ENCODE results near the gene CLUH.
A peak's percentile ranks its signal among the peaks of the same experiment; 100 is the strongest.

The CLUH gene

GRCh38 chr17:2749058-2749783, 37.7 kb upstream of the CLUH start, which contains the start of gene CCDC92B:
TSS of gene CCDC92B (minus strand) at chr17:2749652. CDS start at chr17:2735145, 14,507 bp downstream.
- peaks cover 0 to 2% (median 0%) of the 10 kb centered on the region in 4 experiments for H3K4me1 ChIP-seq (ENCODE audit: control extremely low read depth in 1 of 4, control insufficient read depth in 4 of 4, insufficient read depth in 4 of 4, low read length in 3 of 4)
- no peak within 1 kb of the TSS for H3K27ac ChIP-seq (ENCODE audit: insufficient read depth in 1 of 2, low read depth in 1 of 2, low read length in 2 of 2, poor library complexity in 1 of 2, severe bottlenecking in 2 of 2)
- no peaks in the 10 kb centered on the region for H3K36me3 ChIP-seq (ENCODE audit: control insufficient read depth in 4 of 4, insufficient read depth in 4 of 4, low read length in 3 of 4)
- peak within 1 kb of the TSS in 1 of 7 experiments; percentile 38 for H3K4me3 ChIP-seq (ENCODE audit: control insufficient read depth in 1 of 7, extremely low read depth in 1 of 7, insufficient read depth in 4 of 7, low read depth in 2 of 7, low read length in 6 of 7)
- no peak for DNase-seq
- CTCF ChIA-PET, result no interaction called here
- H3K9me3 ChIP-seq (ENCODE audit: control extremely low read depth in 1 of 5, control insufficient read depth in 4 of 5, insufficient read depth in 2 of 5, low read depth in 1 of 5, low read length in 4 of 5), result peaks cover 0 to 3% (median 0%) of the 10 kb centered on the region in 5 experiments
- 3% methylated on average over 42 of the region's 76 CpGs for WGBS (ENCODE audit: insufficient coverage)
- POLR2A ChIA-PET, result no interaction called here
- peaks cover 2 to 75% (median 30%) of the 10 kb centered on the region in 5 experiments for H3K27me3 ChIP-seq (replicated peaks in 2 of 5; ENCODE audit: control insufficient read depth in 4 of 5, insufficient read depth in 5 of 5, low read length in 4 of 5)

GRCh38 chr17:2745317-2746037, 33.9 kb upstream of the CLUH start:
- H3K4me3 ChIP-seq (ENCODE audit: control insufficient read depth in 1 of 7, extremely low read depth in 1 of 7, insufficient read depth in 4 of 7, low read depth in 2 of 7, low read length in 6 of 7), result no peak overlapping the region
- 70% methylated on average over 8 of the region's 11 CpGs for WGBS (ENCODE audit: insufficient coverage)
- CTCF ChIA-PET, result no interaction called here
- no peaks in the 10 kb centered on the region for H3K36me3 ChIP-seq (ENCODE audit: control insufficient read depth in 4 of 4, insufficient read depth in 4 of 4, low read length in 3 of 4)
- peaks cover 0 to 2% (median 0%) of the 10 kb centered on the region in 4 experiments for H3K4me1 ChIP-seq (ENCODE audit: control extremely low read depth in 1 of 4, control insufficient read depth in 4 of 4, insufficient read depth in 4 of 4, low read length in 3 of 4)
- peaks cover 0 to 3% (median 0%) of the 10 kb centered on the region in 5 experiments for H3K9me3 ChIP-seq (ENCODE audit: control extremely low read depth in 1 of 5, control insufficient read depth in 4 of 5, insufficient read depth in 2 of 5, low read depth in 1 of 5, low read length in 4 of 5)
- H3K27me3 ChIP-seq (replicated peaks in 2 of 5; ENCODE audit: control insufficient read depth in 4 of 5, insufficient read depth in 5 of 5, low read length in 4 of 5), result peaks cover 2 to 69% (median 27%) of the 10 kb centered on the region in 5 experiments
- no peak for DNase-seq
- POLR2A ChIA-PET, result no interaction called here
- no peak overlapping the region for H3K27ac ChIP-seq (ENCODE audit: insufficient read depth in 1 of 2, low read depth in 1 of 2, low read length in 2 of 2, poor library complexity in 1 of 2, severe bottlenecking in 2 of 2)

- peaks cover 0 to 13% (median 3%) of the 10 kb centered on the region in 5 experiments for H3K27me3 ChIP-seq (replicated peaks in 2 of 5; ENCODE audit: control insufficient read depth in 4 of 5, insufficient read depth in 5 of 5, low read length in 4 of 5)
- no peak overlapping the region for H3K27ac ChIP-seq (ENCODE audit: insufficient read depth in 1 of 2, low read depth in 1 of 2, low read length in 2 of 2, poor library complexity in 1 of 2, severe bottlenecking in 2 of 2)
- 93% methylated on average over 9 of the region's 15 CpGs for WGBS (ENCODE audit: insufficient coverage)
- H3K4me1 ChIP-seq (ENCODE audit: control extremely low read depth in 1 of 4, control insufficient read depth in 4 of 4, insufficient read depth in 4 of 4, low read length in 3 of 4), result no peaks in the 10 kb centered on the region
- no peak overlapping the region for H3K4me3 ChIP-seq (ENCODE audit: control insufficient read depth in 1 of 7, extremely low read depth in 1 of 7, insufficient read depth in 4 of 7, low read depth in 2 of 7, low read length in 6 of 7)
- no peaks in the 10 kb centered on the region for H3K36me3 ChIP-seq (ENCODE audit: control insufficient read depth in 4 of 4, insufficient read depth in 4 of 4, low read length in 3 of 4)
- ChIA-PET POLR2A (no interaction called here), CTCF (no interaction called here)
- H3K9me3 ChIP-seq (ENCODE audit: control extremely low read depth in 1 of 5, control insufficient read depth in 4 of 5, insufficient read depth in 2 of 5, low read depth in 1 of 5, low read length in 4 of 5), result no peaks in the 10 kb centered on the region
- DNase-seq, result no peak
These were observed 26.1 kb upstream of the CLUH start for GRCh38 chr17:2737693-2738092.

GRCh38 chr17:2736956-2737355, 25.4 kb upstream of the CLUH start:
- 93% methylated on average over 3 of the region's 3 CpGs for WGBS (ENCODE audit: insufficient coverage)
- H3K36me3 ChIP-seq (ENCODE audit: control insufficient read depth in 4 of 4, insufficient read depth in 4 of 4, low read length in 3 of 4), result no peaks in the 10 kb centered on the region
- H3K4me1 ChIP-seq (ENCODE audit: control extremely low read depth in 1 of 4, control insufficient read depth in 4 of 4, insufficient read depth in 4 of 4, low read length in 3 of 4), result no peaks in the 10 kb centered on the region
- H3K27me3 ChIP-seq (replicated peaks in 2 of 5; ENCODE audit: control insufficient read depth in 4 of 5, insufficient read depth in 5 of 5, low read length in 4 of 5), result peaks cover 0 to 6% (median 2%) of the 10 kb centered on the region in 5 experiments
- ChIA-PET POLR2A (no interaction called here), CTCF (no interaction called here)
- H3K9me3 ChIP-seq (ENCODE audit: control extremely low read depth in 1 of 5, control insufficient read depth in 4 of 5, insufficient read depth in 2 of 5, low read depth in 1 of 5, low read length in 4 of 5), result no peaks in the 10 kb centered on the region
- H3K4me3 ChIP-seq (ENCODE audit: control insufficient read depth in 1 of 7, extremely low read depth in 1 of 7, insufficient read depth in 4 of 7, low read depth in 2 of 7, low read length in 6 of 7), result no peak overlapping the region
- H3K27ac ChIP-seq (ENCODE audit: insufficient read depth in 1 of 2, low read depth in 1 of 2, low read length in 2 of 2, poor library complexity in 1 of 2, severe bottlenecking in 2 of 2), result no peak overlapping the region
- no peak for DNase-seq

GRCh38 chr17:2735896-2736295, 24.3 kb upstream of the CLUH start:
- H3K27me3 ChIP-seq (replicated peaks in 2 of 5; ENCODE audit: control insufficient read depth in 4 of 5, insufficient read depth in 5 of 5, low read length in 4 of 5), result peaks cover 0 to 5% (median 3%) of the 10 kb centered on the region in 5 experiments
- no peaks in the 10 kb centered on the region for H3K9me3 ChIP-seq (ENCODE audit: control extremely low read depth in 1 of 5, control insufficient read depth in 4 of 5, insufficient read depth in 2 of 5, low read depth in 1 of 5, low read length in 4 of 5)
- WGBS (ENCODE audit: insufficient coverage), result 100% methylated on average over 5 of the region's 5 CpGs
- CTCF ChIA-PET, result interaction anchor here (0.6 kb wide), 1 partner anchor 50 kb away, joined by 4 read pairs; no protein-coding TSS in a partner anchor
- no peak for DNase-seq
- no peaks in the 10 kb centered on the region for H3K4me1 ChIP-seq (ENCODE audit: control extremely low read depth in 1 of 4, control insufficient read depth in 4 of 4, insufficient read depth in 4 of 4, low read length in 3 of 4)
- H3K36me3 ChIP-seq (ENCODE audit: control insufficient read depth in 4 of 4, insufficient read depth in 4 of 4, low read length in 3 of 4), result no peaks in the 10 kb centered on the region
- no peak overlapping the region for H3K27ac ChIP-seq (ENCODE audit: insufficient read depth in 1 of 2, low read depth in 1 of 2, low read length in 2 of 2, poor library complexity in 1 of 2, severe bottlenecking in 2 of 2)
- H3K4me3 ChIP-seq (ENCODE audit: control insufficient read depth in 1 of 7, extremely low read depth in 1 of 7, insufficient read depth in 4 of 7, low read depth in 2 of 7, low read length in 6 of 7), result no peak overlapping the region
- POLR2A ChIA-PET, result no interaction called here

GRCh38 chr17:2734939-2735338, 23.4 kb upstream of the CLUH start:
- WGBS (ENCODE audit: insufficient coverage), result 82% methylated on average over 9 of the region's 10 CpGs
- no peak for DNase-seq
- no peaks in the 10 kb centered on the region for H3K9me3 ChIP-seq (ENCODE audit: control extremely low read depth in 1 of 5, control insufficient read depth in 4 of 5, insufficient read depth in 2 of 5, low read depth in 1 of 5, low read length in 4 of 5)
- H3K36me3 ChIP-seq (ENCODE audit: control insufficient read depth in 4 of 4, insufficient read depth in 4 of 4, low read length in 3 of 4), result no peaks in the 10 kb centered on the region
- no peak overlapping the region for H3K4me3 ChIP-seq (ENCODE audit: control insufficient read depth in 1 of 7, extremely low read depth in 1 of 7, insufficient read depth in 4 of 7, low read depth in 2 of 7, low read length in 6 of 7)
- H3K27ac ChIP-seq (ENCODE audit: insufficient read depth in 1 of 2, low read depth in 1 of 2, low read length in 2 of 2, poor library complexity in 1 of 2, severe bottlenecking in 2 of 2), result no peak overlapping the region
- no peaks in the 10 kb centered on the region for H3K4me1 ChIP-seq (ENCODE audit: control extremely low read depth in 1 of 4, control insufficient read depth in 4 of 4, insufficient read depth in 4 of 4, low read length in 3 of 4)
- POLR2A ChIA-PET, result no interaction called here
- H3K27me3 ChIP-seq (replicated peaks in 2 of 5; ENCODE audit: control insufficient read depth in 4 of 5, insufficient read depth in 5 of 5, low read length in 4 of 5), result peaks cover 0 to 7% (median 3%) of the 10 kb centered on the region in 5 experiments
- CTCF ChIA-PET, result interaction anchor here (1.3 kb wide), 1 partner anchor 22 kb away, joined by 3 read pairs; no protein-coding TSS in a partner anchor

GRCh38 chr17:2731807-2732206, 20.2 kb upstream of the CLUH start:
- no peaks in the 10 kb centered on the region for H3K36me3 ChIP-seq (ENCODE audit: control insufficient read depth in 4 of 4, insufficient read depth in 4 of 4, low read length in 3 of 4)
- peaks cover 0 to 10% (median 3%) of the 10 kb centered on the region in 5 experiments for H3K27me3 ChIP-seq (replicated peaks in 2 of 5; ENCODE audit: control insufficient read depth in 4 of 5, insufficient read depth in 5 of 5, low read length in 4 of 5)
- no peaks in the 10 kb centered on the region for H3K4me1 ChIP-seq (ENCODE audit: control extremely low read depth in 1 of 4, control insufficient read depth in 4 of 4, insufficient read depth in 4 of 4, low read length in 3 of 4)
- no peaks in the 10 kb centered on the region for H3K9me3 ChIP-seq (ENCODE audit: control extremely low read depth in 1 of 5, control insufficient read depth in 4 of 5, insufficient read depth in 2 of 5, low read depth in 1 of 5, low read length in 4 of 5)
- WGBS (ENCODE audit: insufficient coverage), result 96% methylated on average over 9 of the region's 10 CpGs
- CTCF ChIA-PET, result no interaction called here
- no peak overlapping the region for H3K27ac ChIP-seq (ENCODE audit: insufficient read depth in 1 of 2, low read depth in 1 of 2, low read length in 2 of 2, poor library complexity in 1 of 2, severe bottlenecking in 2 of 2)
- DNase-seq, result no peak
- POLR2A ChIA-PET, result no interaction called here
- H3K4me3 ChIP-seq (ENCODE audit: control insufficient read depth in 1 of 7, extremely low read depth in 1 of 7, insufficient read depth in 4 of 7, low read depth in 2 of 7, low read length in 6 of 7), result no peak overlapping the region

All from common myeloid progenitor, CD34-positive (primary cell).